ENCODE results near the gene RGPD8.
A peak's percentile ranks its signal among the peaks of the same experiment; 100 is the strongest.
"Not testable (repeated sequence)": the region's sequence is repeated elsewhere in the genome, so short reads cannot be mapped to it uniquely, and the experiment has no call there.

The RGPD8 gene

DNA sequence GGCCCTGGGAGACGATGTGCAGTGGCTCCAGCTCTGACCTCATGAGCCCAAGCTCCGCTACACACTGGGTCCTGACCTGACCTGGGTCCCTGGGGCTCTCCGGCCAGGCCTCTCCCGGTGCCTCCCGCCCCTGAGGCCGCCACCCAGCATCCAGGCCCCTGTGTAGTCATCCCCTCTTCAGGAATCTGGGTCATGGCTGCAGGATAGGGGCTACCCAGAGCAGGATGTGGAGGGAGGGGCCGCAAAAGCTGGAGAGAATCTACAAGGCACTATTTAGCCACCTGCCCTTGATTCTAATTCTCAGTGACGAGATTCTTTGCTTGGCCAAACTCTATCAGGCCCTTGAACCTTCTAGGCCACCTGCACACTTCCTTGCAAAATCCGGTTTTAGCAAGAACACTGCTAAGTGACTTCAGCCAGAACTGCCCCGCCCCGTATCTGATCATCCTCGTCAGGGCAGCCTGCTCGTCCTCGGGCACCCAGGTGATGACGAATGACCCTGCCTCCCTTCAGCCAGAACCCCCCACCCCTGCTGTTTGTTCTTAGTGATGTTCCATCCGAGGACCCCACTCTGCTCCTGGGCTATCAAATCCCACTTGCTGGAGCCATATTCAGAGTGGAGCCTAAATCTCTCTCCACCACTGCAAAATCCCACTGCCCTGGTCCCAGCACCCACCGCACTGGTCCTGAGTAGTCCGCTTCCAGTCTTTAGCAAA is 2.4 kb upstream of the RGPD8 start:
- not testable (repeated sequence) for H3K4me3 ChIP-seq (ENCODE audit: low read depth, low read length)

DNA sequence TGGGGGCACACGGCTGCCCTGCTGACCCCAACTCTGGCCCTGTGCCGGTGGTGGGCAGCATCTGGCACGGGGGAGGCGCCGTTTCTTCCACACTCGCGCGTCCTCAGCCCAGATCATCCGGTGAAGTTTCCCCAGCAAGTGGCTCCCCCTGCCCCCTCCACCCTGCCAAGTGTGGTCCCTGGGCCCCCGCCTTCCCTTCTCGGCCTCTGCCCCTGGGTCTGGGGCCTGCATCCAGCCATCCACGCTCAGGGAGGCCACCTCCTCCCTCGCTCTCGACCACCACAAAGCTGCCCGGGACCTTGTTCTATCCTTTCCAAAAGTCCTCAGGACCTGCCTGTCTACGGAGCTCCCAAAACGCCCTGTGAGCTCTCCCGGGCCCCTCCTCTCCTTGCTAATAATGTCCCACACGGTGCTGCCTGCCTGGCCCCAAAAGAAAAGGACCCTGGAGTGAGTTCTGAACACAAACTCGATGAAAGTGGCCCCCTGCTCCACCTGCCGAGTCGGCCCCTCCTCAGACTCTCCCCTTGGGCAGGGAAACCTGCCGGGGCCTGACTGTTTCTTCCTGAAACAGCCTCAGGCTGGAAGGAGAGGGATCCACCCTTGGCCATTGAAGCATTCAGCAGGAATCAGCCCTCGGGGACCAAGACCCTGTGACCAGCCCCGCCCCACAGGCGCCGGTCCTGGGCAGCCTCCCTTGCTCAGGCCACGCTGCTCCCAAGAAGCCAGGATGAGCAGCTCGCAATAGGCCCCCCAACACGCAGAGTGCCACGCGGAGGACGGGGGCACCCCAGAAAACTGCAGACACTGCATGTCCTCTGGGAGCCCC is 1.7 kb upstream of the RGPD8 start:
- H3K4me3 ChIP-seq (ENCODE audit: low read depth, low read length): not testable (repeated sequence)

DNA sequence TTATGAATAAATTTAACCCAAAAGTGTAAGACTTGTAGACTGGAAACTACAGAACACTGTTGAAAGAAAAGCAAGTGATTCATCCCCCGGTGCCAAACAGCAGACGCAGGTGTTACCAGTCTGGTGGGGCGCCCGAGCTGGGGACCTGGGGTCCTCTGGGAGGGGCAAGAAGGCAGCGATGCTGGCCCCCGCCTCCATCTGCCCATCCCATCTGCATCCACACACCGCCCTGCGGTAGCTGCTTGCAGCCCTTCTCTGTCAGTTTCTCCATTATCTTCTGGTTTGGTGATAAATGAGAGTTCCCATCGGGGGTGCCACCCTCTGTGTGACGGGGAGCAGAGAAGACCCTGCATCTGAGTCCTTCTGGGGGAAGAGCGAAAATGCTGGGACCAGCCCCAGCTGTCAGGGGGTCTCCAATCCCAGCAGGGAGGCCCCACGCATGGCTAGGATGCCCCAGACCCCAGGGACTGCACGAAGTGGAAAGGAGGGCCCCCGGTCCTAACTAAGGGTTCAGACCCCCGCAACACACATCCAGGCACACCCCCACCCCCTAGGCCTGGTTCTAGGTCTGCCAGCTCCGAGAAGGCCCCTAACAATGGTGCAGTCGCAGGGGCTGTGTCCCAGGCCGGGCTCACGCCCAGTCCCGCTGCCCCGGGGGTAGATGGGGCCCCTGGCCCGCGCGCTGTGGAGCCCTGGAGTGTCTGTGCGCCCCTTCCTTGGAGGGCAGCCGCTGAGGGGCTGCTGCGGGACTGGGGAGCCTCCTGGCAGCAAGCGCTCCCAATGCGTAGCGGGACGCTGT is 686 bp upstream of the RGPD8 start:
- no peak overlapping the region for H3K4me3 ChIP-seq (ENCODE audit: low read depth, low read length)

DNA sequence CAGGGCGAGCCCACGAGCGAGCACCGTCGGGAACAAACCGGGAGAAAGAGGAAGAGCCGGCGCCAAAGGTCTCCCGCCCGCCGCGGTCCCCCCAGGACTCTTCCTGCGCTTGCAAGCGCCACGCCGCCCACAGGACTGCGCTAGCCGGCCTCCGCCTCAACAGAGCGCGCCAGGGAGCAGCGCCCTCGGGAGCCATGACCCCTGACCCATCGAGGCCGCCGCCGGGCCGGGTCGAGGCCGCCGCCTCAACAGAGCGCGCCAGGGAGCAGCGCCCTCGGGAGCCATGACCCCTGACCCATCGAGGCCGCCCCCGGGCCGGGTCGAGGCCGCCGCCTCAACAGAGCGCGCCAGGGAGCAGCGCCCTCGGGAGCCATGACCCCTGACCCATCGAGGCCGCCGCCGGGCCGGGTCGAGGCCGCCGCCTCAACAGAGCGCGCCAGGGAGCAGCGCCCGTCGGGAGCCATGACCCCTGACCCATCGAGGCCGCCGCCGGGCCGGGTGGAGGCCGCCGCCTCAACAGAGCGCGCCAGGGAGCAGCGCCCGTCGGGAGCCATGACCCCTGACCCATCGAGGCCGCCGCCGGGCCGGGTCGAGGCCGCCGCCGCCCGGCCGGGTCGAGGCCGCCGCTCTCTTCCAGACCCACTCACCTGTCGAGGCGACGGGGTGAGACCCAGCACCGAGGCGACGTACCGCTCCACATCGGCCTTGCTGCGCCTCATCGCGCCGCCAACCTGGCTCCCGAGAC is 538 bp downstream of the RGPD8 start:
- H3K4me3 ChIP-seq (ENCODE audit: low read depth, low read length): peak overlapping the region; percentile 13

DNA sequence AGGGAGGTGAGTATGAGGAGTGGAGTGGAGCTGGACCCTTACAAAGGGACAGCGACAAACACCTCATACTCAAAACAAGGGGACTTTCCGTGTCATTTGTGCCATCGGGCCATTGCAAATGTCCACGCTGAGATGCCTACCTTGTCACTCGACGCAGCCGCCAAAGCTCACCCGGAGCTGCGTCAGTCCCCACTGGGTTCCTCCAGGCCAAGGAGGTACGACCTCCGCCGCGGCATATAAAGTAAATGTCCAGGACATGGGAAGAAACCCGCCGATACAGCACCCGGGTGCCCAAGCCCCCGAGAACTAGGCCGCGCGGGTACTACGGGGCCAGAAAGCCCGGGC is 1.1 kb downstream of the RGPD8 start:
- H3K4me3 ChIP-seq (ENCODE audit: low read depth, low read length): not testable (repeated sequence)

DNA sequence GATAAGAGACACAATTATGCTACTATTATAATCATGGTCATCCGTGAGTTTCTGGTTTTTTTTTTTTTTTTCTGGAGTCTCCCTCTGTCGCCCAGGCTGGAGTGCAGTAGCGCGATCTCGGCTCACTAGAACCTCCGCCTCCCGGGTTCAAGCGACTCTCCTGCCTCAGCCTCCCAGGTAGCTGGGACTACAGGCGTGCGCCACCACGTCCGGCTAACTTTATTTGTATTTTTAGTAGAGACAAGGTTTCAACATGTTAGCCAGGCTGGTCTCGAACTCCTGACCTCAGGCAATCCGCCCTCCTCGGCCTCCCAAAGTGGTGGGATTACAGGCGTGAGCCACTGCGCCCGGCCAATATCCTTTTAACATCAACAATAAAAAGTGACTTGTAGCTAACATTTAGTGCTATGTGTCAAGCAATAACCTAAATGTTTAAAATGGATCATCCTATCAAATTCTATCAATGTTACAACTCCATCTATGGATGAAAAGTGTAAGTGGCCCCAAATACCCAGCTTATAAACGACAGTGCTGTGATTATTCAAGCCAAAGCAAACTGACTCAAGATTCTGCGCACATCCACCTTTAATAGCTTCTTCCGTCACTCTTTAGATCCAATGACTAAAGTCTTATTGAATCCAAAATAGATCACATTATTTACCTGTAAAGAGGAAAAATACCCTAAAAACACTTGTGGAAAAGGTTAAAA is 1.7 kb downstream of the RGPD8 start:
- H3K4me3 ChIP-seq (ENCODE audit: low read depth, low read length): not testable (repeated sequence)

DNA sequence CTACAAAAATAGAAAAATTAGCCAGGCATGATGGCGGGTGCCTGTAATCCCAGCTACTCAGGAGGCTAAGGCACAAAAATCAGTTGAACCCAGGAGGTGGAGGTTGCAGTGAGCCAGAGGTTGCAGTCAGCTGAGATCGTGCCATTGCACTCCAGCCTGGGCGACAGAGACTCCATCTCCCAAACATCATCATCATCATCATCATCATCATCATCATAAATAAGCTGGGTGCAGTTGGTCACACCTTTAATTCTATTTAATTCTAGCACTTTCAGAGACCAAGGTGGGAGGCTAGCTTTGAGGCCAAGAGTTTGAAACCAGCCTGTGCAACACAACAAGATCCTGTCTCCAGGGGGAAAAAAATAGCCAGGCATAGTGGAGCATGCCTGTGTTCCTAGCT is 8.9 kb downstream of the RGPD8 start:
- H3K4me3 ChIP-seq (ENCODE audit: low read depth, low read length): not testable (repeated sequence)

DNA sequence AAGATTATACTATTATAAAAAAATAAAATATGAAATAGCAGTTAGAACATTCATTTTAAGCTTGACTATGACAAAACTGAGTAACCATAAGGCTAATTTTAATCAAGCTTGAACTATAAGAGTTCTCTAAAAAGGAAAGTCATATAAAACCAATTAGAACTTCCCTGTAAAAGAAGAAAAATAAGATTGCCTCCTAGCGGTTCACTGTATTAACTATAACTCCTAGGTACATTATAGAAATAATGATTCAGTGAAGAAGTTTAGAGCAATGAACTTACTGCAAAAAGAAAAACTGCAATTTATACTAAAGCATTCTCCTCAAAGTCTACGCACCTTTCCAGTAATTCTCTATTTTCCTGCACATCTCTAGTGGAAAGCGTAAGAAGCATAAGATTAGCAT is 16.6 kb downstream of the RGPD8 start:
- H3K4me3 ChIP-seq (ENCODE audit: low read depth, low read length): not testable (repeated sequence)

DNA sequence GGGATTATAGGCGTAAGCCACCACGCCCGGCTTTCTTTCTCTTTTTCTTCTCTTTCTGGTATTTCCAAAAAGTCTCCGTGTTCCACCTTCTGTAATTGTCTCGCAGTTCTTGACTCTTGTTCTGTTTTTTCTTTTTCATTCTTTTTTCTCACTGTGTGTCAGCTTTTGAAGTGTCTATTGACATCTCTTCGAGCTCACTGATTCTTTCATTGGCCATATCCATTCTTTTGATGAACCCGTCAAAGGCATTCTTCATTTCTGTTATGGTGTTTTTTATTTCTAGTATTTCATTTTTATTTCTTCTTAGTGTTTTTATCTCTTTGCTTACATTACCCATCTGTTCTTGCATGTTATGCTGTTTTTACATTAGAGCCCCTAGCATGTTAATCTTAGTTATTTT is 73.4 kb downstream of the RGPD8 start:
- H3K4me3 ChIP-seq (ENCODE audit: low read depth, low read length): not testable (repeated sequence)

DNA sequence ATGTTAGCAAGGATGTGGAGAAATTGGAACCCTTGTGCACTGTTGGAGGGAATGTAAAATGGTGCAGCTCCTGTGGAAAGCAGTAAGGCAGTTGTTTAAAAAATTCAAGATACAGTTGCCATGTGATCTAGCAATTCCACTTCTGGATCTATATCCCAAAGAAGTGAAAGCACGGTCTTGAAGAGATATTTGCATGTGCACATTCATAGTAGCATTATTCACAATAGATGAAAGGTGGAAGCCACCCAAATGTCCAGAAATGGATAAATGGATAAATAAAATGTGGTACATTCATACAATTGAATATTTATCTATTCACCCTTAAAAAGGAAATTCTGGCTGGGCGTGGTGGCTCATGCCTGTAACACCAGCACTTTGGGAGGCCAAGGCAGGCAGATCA is 79.1 kb downstream of the RGPD8 start:
- not testable (repeated sequence) for H3K4me3 ChIP-seq (ENCODE audit: low read depth, low read length)

DNA sequence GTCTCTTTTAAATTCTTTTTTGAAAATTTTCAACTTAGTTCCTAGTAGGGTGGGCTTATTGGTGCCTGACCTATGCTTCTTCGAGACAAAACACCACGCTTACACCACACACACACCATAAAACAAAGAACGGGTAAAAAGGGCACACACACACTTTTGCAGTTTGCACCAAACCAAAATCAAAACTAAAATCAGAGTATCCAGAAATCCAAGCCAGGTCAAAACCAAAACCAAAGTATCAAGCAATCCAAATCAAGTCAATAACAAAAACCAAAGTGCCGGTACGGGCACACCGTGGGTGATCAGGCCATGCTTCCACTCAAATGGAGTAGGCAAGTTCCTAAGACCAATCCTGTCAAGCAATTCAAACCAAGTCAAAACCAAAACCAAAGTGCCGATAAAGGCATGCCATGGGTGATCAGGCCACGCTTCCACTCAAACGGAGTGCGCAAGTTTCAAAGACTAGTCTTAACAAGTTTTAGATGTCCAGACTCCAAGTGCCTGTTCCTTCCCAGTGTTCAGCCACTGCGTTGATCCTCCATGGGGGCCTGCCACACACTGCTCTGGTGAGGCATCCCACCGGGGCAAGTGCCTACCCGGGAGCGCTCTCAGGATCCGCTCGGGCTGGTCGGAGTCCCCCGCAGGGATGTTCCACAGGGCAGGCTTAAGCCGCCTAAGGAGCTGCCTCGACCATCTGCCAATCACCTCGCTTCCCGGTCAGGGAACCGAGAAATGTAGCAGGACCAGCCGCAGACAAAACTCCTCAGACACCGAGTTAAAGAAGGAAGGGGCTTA is 80.4 kb downstream of the RGPD8 start:
- not testable (repeated sequence) for H3K4me3 ChIP-seq (ENCODE audit: low read depth, low read length)

DNA sequence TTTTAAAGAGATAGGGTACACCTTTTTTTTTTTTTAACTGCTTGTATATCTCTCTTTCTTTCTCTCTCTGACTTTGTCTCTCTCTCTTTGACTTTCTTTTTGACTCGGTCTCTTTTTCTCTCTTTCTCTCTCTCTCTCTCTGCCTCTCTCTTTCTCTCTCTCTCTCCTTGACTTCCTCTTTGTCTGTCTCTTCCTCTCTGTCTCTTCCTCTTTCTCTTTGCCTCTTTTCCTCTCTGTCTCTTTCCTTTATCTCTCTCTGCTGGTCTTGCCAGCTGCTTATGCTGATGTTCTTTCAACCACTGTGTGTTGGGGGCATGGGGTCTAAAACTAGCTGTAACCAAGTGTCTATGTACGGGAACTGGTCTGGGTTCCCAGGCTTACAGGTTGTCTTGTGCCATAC is 81.2 kb downstream of the RGPD8 start:
- not testable (repeated sequence) for H3K4me3 ChIP-seq (ENCODE audit: low read depth, low read length)

DNA sequence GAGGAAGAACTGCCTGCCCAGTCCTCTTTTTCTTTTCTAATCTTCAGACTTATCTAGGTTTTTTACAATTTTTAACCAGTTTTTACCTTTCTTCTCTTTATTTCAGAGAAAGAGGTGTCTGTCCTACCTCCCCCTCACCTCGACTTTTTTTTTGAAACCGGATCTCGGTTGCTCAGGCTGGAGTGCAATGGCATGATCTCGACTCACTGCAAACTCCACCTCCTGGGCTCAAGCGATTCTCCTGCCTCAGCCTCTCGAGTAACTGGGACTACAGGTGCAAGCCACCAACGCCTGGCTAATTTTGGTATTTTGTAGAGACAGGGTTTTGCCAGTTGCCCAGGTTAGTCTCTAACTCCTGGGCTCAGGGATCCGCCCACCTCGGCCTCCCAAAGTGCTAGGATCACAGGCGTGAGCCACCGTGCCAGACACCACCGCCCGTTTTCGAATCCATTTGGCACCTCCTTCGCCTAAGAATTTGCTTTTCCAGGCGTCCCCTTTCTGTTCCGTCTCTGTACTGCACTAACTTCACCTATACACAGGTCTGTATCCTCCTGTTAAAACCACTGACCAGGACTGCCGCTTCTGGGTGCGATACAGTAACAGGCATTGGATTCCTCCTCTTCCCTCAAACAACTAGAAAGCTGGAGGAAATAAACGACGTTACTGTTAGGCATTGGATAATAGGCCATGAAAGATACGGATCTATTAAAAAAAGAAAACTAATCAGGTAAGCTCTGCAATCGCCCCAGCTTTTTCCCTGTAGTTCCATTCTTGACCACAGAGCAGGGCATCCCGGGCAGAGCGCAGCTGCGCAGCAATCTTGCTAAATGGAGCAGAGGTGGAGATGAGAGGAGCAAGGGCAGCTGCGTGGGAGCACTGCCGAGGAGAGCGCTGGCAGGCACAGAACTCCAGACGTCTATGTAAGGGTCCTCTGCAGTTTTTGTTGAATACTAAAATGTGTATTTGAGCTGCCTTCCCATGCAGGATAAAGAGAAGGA is 88.1 kb downstream of the RGPD8 start:
- H3K4me3 ChIP-seq (ENCODE audit: low read depth, low read length): no peak overlapping the region

DNA sequence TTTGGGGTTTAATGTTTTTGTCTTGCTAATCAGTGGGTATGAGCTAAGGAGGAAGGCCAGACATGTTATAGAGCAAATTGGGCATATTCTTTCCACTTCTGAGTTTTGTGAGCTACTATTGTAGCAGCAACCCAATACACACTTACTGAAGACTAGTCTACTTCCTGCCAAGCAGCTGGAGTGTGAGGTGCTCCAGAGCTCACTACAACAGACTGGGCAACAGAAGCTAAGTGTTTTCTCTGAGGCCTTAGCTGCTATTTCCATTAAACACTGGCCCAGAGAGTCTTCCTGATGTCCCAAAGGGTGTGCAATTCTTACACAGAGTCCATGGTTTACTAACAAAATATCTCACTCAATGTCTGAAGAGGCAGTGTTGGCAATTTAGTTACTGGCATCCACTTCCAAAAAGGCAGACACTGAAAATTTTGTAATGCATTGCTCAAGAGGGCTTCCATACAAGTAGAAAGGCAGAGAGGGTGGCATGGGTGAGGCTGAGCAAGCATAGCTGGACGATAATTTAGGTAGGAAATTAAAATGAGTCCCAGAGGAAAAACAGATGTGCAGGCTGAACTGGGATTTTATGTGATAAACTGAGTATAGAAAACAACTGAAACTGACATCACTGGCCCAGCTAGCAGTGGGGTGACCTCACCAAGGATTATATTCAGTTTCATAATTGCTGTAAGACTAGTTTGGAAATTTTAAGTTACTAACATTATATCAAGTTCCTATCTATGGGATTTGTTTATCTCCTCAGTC is 89.4 kb downstream of the RGPD8 start:
- no peak overlapping the region for H3K4me3 ChIP-seq (ENCODE audit: low read depth, low read length)

DNA sequence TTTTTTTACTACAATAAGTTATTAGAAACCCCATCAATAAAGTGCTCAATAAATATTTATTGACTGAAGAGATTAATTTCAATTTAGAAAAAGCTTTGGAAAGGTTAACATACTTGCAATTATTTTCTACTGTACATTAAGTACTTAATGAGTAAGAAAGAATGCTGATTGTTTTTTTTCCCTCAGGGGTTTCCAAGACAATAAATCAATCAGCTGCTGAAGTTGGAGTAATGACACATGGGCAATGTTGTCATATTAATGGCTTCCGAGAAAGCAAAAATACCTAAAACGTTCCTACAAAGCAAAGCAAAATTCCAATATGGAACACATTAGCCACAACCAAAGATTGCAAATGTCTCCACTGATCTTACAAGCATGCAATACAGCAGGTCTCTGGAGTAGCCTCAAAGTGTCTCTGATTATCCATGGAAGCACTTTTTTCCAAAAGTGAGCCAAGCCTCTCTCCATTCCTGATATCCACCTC is 91.3 kb downstream of the RGPD8 start:
- no peak overlapping the region for H3K4me3 ChIP-seq (ENCODE audit: low read depth, low read length)

DNA sequence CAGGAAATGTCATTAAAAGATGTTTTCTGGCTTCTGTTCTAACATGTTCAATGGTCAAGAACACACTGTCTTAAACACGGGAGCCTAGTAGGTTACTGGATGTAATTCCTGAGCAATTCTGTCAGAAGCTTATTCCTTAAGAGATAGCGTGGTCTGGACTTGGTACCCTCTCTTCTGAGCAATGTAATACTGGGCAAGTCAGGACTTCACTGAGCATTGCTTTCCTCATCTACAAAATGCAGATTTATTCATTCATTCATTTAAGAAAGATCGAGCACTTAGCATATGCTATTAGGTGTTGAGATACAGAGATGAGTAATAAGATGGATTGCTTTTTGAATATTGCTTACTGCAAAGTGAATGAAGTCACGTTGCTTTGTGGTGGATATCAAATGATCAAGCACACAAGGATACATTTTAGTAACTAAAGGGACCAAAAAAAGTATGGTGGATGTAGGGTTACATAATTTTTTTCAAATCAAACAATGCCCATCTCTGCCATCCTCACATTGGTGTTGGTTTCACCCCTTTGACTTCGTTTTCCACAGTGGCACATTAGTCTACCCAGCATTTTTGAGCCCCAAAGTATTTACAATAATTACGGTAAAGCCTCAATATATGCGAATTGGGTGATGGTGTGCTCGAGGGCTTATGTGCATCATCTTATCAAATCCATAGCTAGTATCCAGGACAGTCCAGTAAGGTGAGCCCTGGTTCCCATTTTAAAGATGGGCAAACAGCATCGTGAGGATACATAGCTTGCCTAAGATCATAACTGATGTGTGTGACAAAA is 92.8 kb downstream of the RGPD8 start:
- no peak overlapping the region for H3K4me3 ChIP-seq (ENCODE audit: low read depth, low read length)

DNA sequence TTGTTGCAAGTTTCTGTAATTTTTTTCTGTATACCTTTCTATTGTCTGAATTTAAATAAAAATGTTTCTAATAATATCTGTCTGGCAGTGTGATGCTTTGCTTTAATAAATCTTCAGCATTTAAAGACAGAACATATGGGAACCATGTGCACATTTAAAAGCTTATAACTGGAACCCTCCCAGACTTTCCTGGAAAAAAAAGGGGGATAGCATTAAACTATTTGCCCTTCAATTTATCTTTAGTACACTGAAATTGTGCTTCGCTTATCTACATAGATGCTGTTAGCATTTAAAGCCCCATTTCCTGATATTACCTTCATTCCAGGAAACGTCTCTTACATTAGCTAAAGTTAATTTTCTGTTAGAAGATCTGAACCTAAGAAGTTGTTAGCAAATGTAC is 93.5 kb downstream of the RGPD8 start:
- H3K4me3 ChIP-seq (ENCODE audit: low read depth, low read length): no peak overlapping the region

All from iPS-11a (cell line).